Right ventricle myocardium superior (tissue), 1 donor: ENCODE data around the gene TNXB. TPM values are rescaled to one million over a fixed set of nuclear protein-coding genes. Genes with fewer than 3 reads are reported as not detected.
A peak's percentile ranks its signal among the peaks of the same experiment; 100 is the strongest.
"Not testable (repeated sequence)": the region's sequence is repeated elsewhere in the genome, so short reads cannot be mapped to it uniquely, and the experiment has no call there.

Experiments used
- ATAC-seq: fragments of 200-7000 bp; cut with Tn5 transposase; one replicate; pipeline ENCODE4 v1.9.1; 2020; ENCODE audit warnings: mild to moderate bottlenecking; ENCODE audit not compliant: poor library complexity
- DNase-seq: peaks from one replicate; pipeline ENCODE4 v3.0.0-alpha.2; 2020
- intact Hi-C: fragments of 100-400 bp; cut with DNase I; formaldehyde crosslinking; loops from one replicate; pipeline ENCODE4 v1.11.2; 2022
- total RNA-seq: library from RNA; stranded (reverse); fragmentation: NEBNext Ultra II Directional; extraction: Animal tissue kit (Norgen Biotek cat#: 25700); gene quantifications from one replicate; pipeline ENCODE4 v1.2.1, GENCODE V29; 2021
- donor health status: DM: no; HTN: yes; CAD: no; lungs with severe emphysema.

The TNXB gene
- total RNA-seq, 1 donor from 2014 or later: 65.8 TPM

GRCh38 chr6:32118782-32119628 is 9.9 kb upstream of the TNXB start:
- peak; percentile 82 for ATAC-seq
- intact Hi-C loops: no loop called here

GRCh38 chr6:32117461-32117860 is 8.3 kb upstream of the TNXB start:
- DNase-seq: no peak
- ATAC-seq: no peak
- intact Hi-C loops: no loop called here

More at GRCh38 chr6:32118782-32119628, 9.9 kb upstream of the TNXB start:
- DNase-seq: peak; percentile 93

GRCh38 chr6:32116674-32117073 is 7.5 kb upstream of the TNXB start:
- intact Hi-C loops: no loop called here
- no peak for ATAC-seq
- no peak for DNase-seq

- ATAC-seq: no peak
- intact Hi-C loops: no loop called here
- no peak for DNase-seq
Measured at GRCh38 chr6:32115623-32116022, 6.5 kb upstream of the TNXB start.

- intact Hi-C loops: no loop called here
- no peak for DNase-seq
- ATAC-seq: no peak
Measured at GRCh38 chr6:32114796-32115195, 5.7 kb upstream of the TNXB start.

- DNase-seq (peak; percentile 92), ATAC-seq (peak; percentile 68)
- intact Hi-C loops: no loop called here
Measured at GRCh38 chr6:32113386-32114352, 4.5 kb upstream of the TNXB start.

- intact Hi-C loops: no loop called here
- peak; percentile 79 for DNase-seq
- ATAC-seq: peak; percentile 12
Measured at GRCh38 chr6:32112431-32112980, 3.4 kb upstream of the TNXB start.

- peak; percentile 77 for DNase-seq
- peak; percentile 18 for ATAC-seq
- intact Hi-C loops: no loop called here
Measured at GRCh38 chr6:32111424-32112066, 2.4 kb upstream of the TNXB start.

- no peak for DNase-seq
- peak; percentile 7 for ATAC-seq
- intact Hi-C loops: no loop called here
Measured at GRCh38 chr6:32110632-32111031, 1.5 kb upstream of the TNXB start.

GRCh38 chr6:32109765-32110160 is 625 bp upstream of the TNXB start:
- ATAC-seq (no peak), DNase-seq (no peak)
- intact Hi-C loops: no loop called here

GRCh38 chr6:32108727-32109113 is 418 bp downstream of the TNXB start:
- DNase-seq (no peak), ATAC-seq (peak; percentile 1)
- intact Hi-C loops: no loop called here

- ATAC-seq (peak; percentile 63), DNase-seq (peak; percentile 83)
- intact Hi-C loops: no loop called here
Measured at GRCh38 chr6:32108094-32108627, 977 bp downstream of the TNXB start.

- ATAC-seq (no peak), DNase-seq (no peak)
- intact Hi-C loops: no loop called here
Measured at GRCh38 chr6:32107406-32107805, 1.7 kb downstream of the TNXB start.

- intact Hi-C loops: no loop called here
- no peak for DNase-seq
- no peak for ATAC-seq
Measured at GRCh38 chr6:32105433-32105832, 3.7 kb downstream of the TNXB start.

- intact Hi-C loops: no loop called here
- no peak for ATAC-seq
- DNase-seq: no peak
Measured at GRCh38 chr6:32102255-32102654, 6.9 kb downstream of the TNXB start.

- DNase-seq, ATAC-seq, intact Hi-C loops: not testable (repeated sequence)
Measured at GRCh38 chr6:32100251-32100650, 8.9 kb downstream of the TNXB start.

GRCh38 chr6:32097364-32097763 is 11.8 kb downstream of the TNXB start:
- DNase-seq: no peak
- intact Hi-C loops: no loop called here
- ATAC-seq: no peak

- ATAC-seq (peak; percentile 23), DNase-seq (no peak)
- intact Hi-C loops: no loop called here
Measured at GRCh38 chr6:32096394-32097258, 12.5 kb downstream of the TNXB start.
